ENCODE data around the gene APOA5.

GRCh38 chr11:116835791-116836631 is 44.3 kb upstream of the APOA5 start:
- no peak for TF ChIP-seq EZH2 (IDR thresholded peaks at IDR 0.05)
- TF ChIP-seq POLR2AphosphoS5 (IDR thresholded peaks at IDR 0.05; ENCODE audit: borderline replicate concordance, low read depth, low read length), result peak; percentile 66; the same call in 1 of the 2 replicates
- TF ChIP-seq FOXP2 (optimal IDR thresholded peaks at IDR 0.05; ENCODE audit: control extremely low read depth, extremely low read length, insufficient read depth), result peak; percentile 22

All from SK-N-MC (cell line).